Parathyroid adenoma (tissue), 2 donors: ENCODE measurements around the gene HBEGF.

Experiments used
- H2AFZ ChIP-seq: fragments of 300-600 bp; sonication (generic); one replicate; pipeline ENCODE4 v1.7.0; 2017; ENCODE audit warnings: antibody characterized with exemption, mild to moderate bottlenecking
- H3K27ac ChIP-seq: fragments of 300-600 bp; sonication (generic); one replicate; pipeline ENCODE4 v1.7.0; 2017
- H3K27me3 ChIP-seq: fragments of 300-600 bp; sonication (generic); one replicate; pipeline ENCODE4 v1.7.0; 2017; ENCODE audit warnings: low read length; ENCODE audit not compliant: control insufficient read depth, insufficient read depth
- H3K36me3 ChIP-seq: fragments of 300-600 bp; sonication (generic); one replicate; pipeline ENCODE4 v1.7.0; 2017; ENCODE audit warnings: low read length; ENCODE audit not compliant: control insufficient read depth, insufficient read depth
- H3K4me1 ChIP-seq: fragments of 300-600 bp; sonication (generic); one replicate; pipeline ENCODE4 v1.7.0; 2017; ENCODE audit warnings: control low read depth
- H3K4me2 ChIP-seq: fragments of 300-600 bp; sonication (generic); one replicate; pipeline ENCODE4 v1.7.0; 2017; ENCODE audit warnings: low read length
- H3K4me3 ChIP-seq: fragments of 300-600 bp; sonication (generic); one replicate; pipeline ENCODE4 v1.7.0; 2017; ENCODE audit warnings: low read depth, low read length
- H3K79me2 ChIP-seq: fragments of 300-600 bp; sonication (generic); one replicate; pipeline ENCODE4 v1.7.0; 2017; ENCODE audit warnings: control low read depth
- H3K9ac ChIP-seq: fragments of 300-600 bp; sonication (generic); one replicate; pipeline ENCODE4 v1.7.0; 2017; ENCODE audit warnings: mild to moderate bottlenecking
- H3K9me3 ChIP-seq: fragments of 300-600 bp; sonication (generic); one replicate; pipeline ENCODE4 v1.7.0; 2017; ENCODE audit warnings: low read length; ENCODE audit not compliant: control insufficient read depth
- TF ChIP-seq, protein P1 (sequence below): fragments of 300-600 bp; sonication (generic); IDR thresholded peaks from one replicate; pipeline ENCODE4 v1.7.0; 2017; ENCODE audit warnings: antibody characterized with exemption, mild to moderate bottlenecking
- donor health status: primary hyperparathyroidism.

The HBEGF gene

DNA sequence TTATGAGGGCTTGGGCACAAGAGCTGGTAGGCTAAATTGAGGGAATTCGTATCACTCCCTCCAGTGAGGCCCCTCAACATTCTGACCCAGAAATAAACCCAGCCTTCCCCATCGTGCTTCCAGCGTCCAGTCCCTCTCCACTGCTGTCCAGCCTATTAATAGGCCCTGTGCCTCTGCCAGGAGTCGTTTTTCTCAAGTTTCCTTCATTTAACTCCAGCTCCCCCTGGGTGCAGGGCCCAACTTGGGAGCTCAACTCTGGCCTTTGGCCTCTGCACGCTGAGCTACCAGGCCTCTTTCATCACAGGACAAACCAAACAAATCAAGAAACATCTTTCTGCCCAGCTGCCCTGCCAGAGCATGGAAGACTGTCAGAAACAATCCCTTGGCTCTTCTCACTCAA is 10.0 kb downstream of the HBEGF start:
- Histone ChIP-seq H3K9me3 (no peaks in the 10 kb centered on the region), H3K4me3 (no peak overlapping the region), H2AFZ (peak overlapping the region; percentile 15), H3K9ac (no peak overlapping the region), H3K4me2 (no peak overlapping the region), H3K27ac (no peak overlapping the region), H3K36me3 (no peaks in the 10 kb centered on the region), H3K27me3 (no peaks in the 10 kb centered on the region), H3K79me2 (no peaks in the 10 kb centered on the region), H3K4me1 (no peaks in the 10 kb centered on the region)
- TF ChIP-seq, protein P1, sequence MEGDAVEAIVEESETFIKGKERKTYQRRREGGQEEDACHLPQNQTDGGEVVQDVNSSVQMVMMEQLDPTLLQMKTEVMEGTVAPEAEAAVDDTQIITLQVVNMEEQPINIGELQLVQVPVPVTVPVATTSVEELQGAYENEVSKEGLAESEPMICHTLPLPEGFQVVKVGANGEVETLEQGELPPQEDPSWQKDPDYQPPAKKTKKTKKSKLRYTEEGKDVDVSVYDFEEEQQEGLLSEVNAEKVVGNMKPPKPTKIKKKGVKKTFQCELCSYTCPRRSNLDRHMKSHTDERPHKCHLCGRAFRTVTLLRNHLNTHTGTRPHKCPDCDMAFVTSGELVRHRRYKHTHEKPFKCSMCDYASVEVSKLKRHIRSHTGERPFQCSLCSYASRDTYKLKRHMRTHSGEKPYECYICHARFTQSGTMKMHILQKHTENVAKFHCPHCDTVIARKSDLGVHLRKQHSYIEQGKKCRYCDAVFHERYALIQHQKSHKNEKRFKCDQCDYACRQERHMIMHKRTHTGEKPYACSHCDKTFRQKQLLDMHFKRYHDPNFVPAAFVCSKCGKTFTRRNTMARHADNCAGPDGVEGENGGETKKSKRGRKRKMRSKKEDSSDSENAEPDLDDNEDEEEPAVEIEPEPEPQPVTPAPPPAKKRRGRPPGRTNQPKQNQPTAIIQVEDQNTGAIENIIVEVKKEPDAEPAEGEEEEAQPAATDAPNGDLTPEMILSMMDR, result no peak

GRCh38 chr5:140331638-140332037 is 14.8 kb downstream of the HBEGF start:
- TF ChIP-seq, protein P1, result no peak
- Histone ChIP-seq H3K79me2 (no peaks in the 10 kb centered on the region), H2AFZ (no peak overlapping the region)

GRCh38 chr5:140329739-140330481 is 16.5 kb downstream of the HBEGF start:
- no peaks in the 10 kb centered on the region for H3K9me3 ChIP-seq
- H3K4me1 ChIP-seq, result no peaks in the 10 kb centered on the region
- H3K9ac ChIP-seq, result no peak overlapping the region
- H3K27ac ChIP-seq, result no peak overlapping the region
- no peak overlapping the region for H3K4me2 ChIP-seq
- H3K4me3 ChIP-seq, result no peak overlapping the region
- H3K36me3 ChIP-seq, result no peaks in the 10 kb centered on the region
- TF ChIP-seq, protein P1, result no peak
- no peaks in the 10 kb centered on the region for H3K79me2 ChIP-seq
- H3K27me3 ChIP-seq, result no peaks in the 10 kb centered on the region
- H2AFZ ChIP-seq, result peak overlapping the region; percentile 2

More at GRCh38 chr5:140331638-140332037, 14.8 kb downstream of the HBEGF start:
- Histone ChIP-seq H3K4me3 (no peak overlapping the region), H3K36me3 (no peaks in the 10 kb centered on the region), H3K9ac (no peak overlapping the region), H3K4me1 (no peaks in the 10 kb centered on the region), H3K27ac (no peak overlapping the region), H3K4me2 (no peak overlapping the region), H3K9me3 (no peaks in the 10 kb centered on the region), H3K27me3 (no peaks in the 10 kb centered on the region)

DNA sequence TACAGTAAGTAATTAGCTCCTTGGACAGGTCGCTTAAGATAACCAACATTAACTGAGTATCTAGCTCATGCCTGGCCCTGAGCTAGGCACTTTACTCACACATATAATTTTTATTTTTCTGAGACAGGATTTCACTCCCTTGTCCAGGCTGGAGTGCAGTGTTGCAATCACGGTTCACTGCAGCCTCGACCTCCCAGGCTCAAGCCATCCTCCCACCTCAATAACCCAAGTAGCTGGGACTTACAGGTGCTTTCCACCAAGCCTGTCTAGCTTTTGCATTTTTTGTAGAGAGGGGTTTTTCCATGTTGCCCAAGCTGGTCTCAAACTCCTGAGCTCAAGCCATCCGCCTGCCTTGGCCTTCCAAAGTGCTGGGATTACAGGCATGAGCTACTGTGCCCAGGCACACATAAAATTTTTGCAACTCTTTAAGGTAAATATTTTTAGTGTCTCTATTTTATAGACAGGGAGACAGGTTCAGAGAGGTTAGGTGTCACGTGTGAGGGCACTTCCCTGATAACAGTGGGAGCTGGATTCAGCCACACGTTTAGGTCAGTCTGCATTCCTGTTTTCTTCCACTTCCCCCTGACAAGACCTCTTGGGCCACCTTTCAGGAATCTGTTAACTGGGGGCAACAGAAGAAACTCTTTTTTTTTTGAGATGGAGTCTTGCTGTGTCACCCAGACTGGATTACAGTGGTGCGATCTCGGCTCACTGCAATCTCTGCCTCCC is 18.2 kb downstream of the HBEGF start:
- H3K4me3 ChIP-seq, result no peak overlapping the region
- no peaks in the 10 kb centered on the region for H3K27me3 ChIP-seq
- H3K4me1 ChIP-seq, result peaks cover 9% of the 10 kb centered on the region
- H3K9ac ChIP-seq, result no peak overlapping the region
- H3K9me3 ChIP-seq, result no peaks in the 10 kb centered on the region
- H3K79me2 ChIP-seq, result no peaks in the 10 kb centered on the region
- H3K4me2 ChIP-seq, result no peak overlapping the region
- H3K36me3 ChIP-seq, result no peaks in the 10 kb centered on the region
- TF ChIP-seq, protein P1, result no peak
- H3K27ac ChIP-seq, result no peak overlapping the region
- H2AFZ ChIP-seq, result no peak overlapping the region
